Erythroblast (primary cell): Measurements from ENCODE around the gene C9orf50.

Experiments
- GATA1 ChIP-seq: IDR thresholded peaks from 2 replicates; pipeline ENCODE4 v1.6.1; 2011; ENCODE audit warnings: low read depth, mild to moderate bottlenecking, control low read depth, low read length, moderate library complexity
- POLR2A ChIP-seq: IDR thresholded peaks from 2 replicates; pipeline ENCODE4 v1.6.1; 2011; ENCODE audit warnings: mild to moderate bottlenecking, low read length

GRCh38 chr9:129641750-129642585, 21.1 kb upstream of the C9orf50 start, which contains the start of gene ASB6:
- TF ChIP-seq POLR2A (peak; percentile 77), GATA1 (no peak)
